Thyroid gland (tissue), 4 donors: ENCODE measurements around the gene POLR2L. TPM values are rescaled to one million over a fixed set of nuclear protein-coding genes. Genes with fewer than 3 reads are reported as not detected.

ENCODE experiments used
- DNase-seq, 2 donors: peaks; one replicate each; pipeline ENCODE4 v3.0.0-alpha.2; 2019
- H3K27ac ChIP-seq, 3 donors: fragments of 200-600 bp; sonication (generic); 1 replicate in 2 of 3; 2 replicates in 1 of 3; pipeline ENCODE4 v1.5.1; 2016 to 2019; ENCODE audit warnings: mild to moderate bottlenecking in 1 of 3, moderate library complexity in 1 of 3
- H3K27me3 ChIP-seq: fragments of 200-600 bp; sonication (generic); one replicate; pipeline ENCODE4 v1.5.1; 2019
- H3K36me3 ChIP-seq, 2 donors: fragments of 200-600 bp; sonication (generic); one replicate each; pipeline ENCODE4 v1.5.1; 2016 to 2019
- H3K4me1 ChIP-seq, 2 donors: fragments of 200-600 bp; sonication (generic); one replicate each; pipeline ENCODE4 v1.5.1; 2017 to 2019
- H3K4me3 ChIP-seq, 3 donors: fragments of 200-600 bp; sonication (generic); replicated peaks in 1 of 3; 1 replicate in 2 of 3; 2 replicates in 1 of 3; pipeline ENCODE4 v1.5.1; 2016; ENCODE audit warnings: mild to moderate bottlenecking in 1 of 3
- H3K9me3 ChIP-seq: fragments of 200-600 bp; sonication (generic); one replicate; pipeline ENCODE4 v1.5.1; 2017
- CTCF ChIP-seq, 6 experiments: fragments of 200-600 bp in 3 of 6; fragments of 450-650 bp in 3 of 6; sonication (generic) in 3 of 6; IDR thresholded peaks; one replicate each; pipeline ENCODE4 v1.5.1; 2016 to 2019; ENCODE audit warnings: antibody characterized with exemption in 6 of 6, mild to moderate bottlenecking in 2 of 6, inconsistent platforms in 1 of 6, moderate library complexity in 1 of 6
- POLR2A ChIP-seq, 2 donors: fragments of 450-650 bp; IDR thresholded peaks; one replicate each; pipeline ENCODE4 v1.6.1; 2017; ENCODE audit warnings: antibody characterized with exemption in 2 of 2, mild to moderate bottlenecking in 2 of 2, moderate library complexity in 1 of 2
- WGBS, 2 donors: methylation state at CpG; one replicate each; pipeline ENCODE4 v1.1.5; 2017; 5-methylcytosine and 5-hydroxymethylcytosine counted together
- intact Hi-C: fragments of 100-400 bp; cut with DNase I; formaldehyde crosslinking; loops from one replicate; pipeline ENCODE4 v1.15.1; 2023
- total RNA-seq, 4 donors: library from RNA; depleted of rRNA; stranded (reverse); fragments of >200 nt; gene quantifications; one replicate each; pipeline ENCODE4 v1.2.3, GENCODE V29; 2016

Gene POLR2L
- total RNA-seq, 4 donors from 2014 or later, result 17.9 to 89.2 (median 52.4) TPM

GRCh38 chr11:870127-870413, 27.7 kb upstream of the POLR2L start:
- H3K9me3 ChIP-seq, result no peaks in the 10 kb centered on the region
- H3K36me3 ChIP-seq, result peaks cover 0 to 9% of the 10 kb centered on the region in 2 donors
- no peak for DNase-seq
- no peaks in the 10 kb centered on the region for H3K4me1 ChIP-seq
- 81 to 92% methylated on average over 4 to 6 of the region's 8 CpGs for WGBS, 2 donors
- H3K4me3 ChIP-seq, result no peak overlapping the region
- H3K27me3 ChIP-seq, result no peaks in the 10 kb centered on the region
- intact Hi-C loops, result no loop called here
- TF ChIP-seq POLR2A (IDR thresholded peaks at IDR 0.05) (no peak), CTCF (IDR thresholded peaks at IDR 0.05) (peak in 1 of 6 experiments; percentile 8)
- no peak overlapping the region for H3K27ac ChIP-seq

GRCh38 chr11:869399-870126, 27.2 kb upstream of the POLR2L start:
- DNase-seq, result no peak
- Histone ChIP-seq H3K36me3 (peaks cover under 1 to 12% of the 10 kb centered on the region in 2 donors), H3K9me3 (no peaks in the 10 kb centered on the region), H3K4me1 (no peaks in the 10 kb centered on the region), H3K27ac (no peak overlapping the region), H3K27me3 (no peaks in the 10 kb centered on the region), H3K4me3 (no peak overlapping the region)
- WGBS, 2 donors, result 83 to 90% methylated on average over 4 to 14 of the region's 25 CpGs
- TF ChIP-seq POLR2A (IDR thresholded peaks at IDR 0.05), result no peak
- TF ChIP-seq CTCF (IDR thresholded peaks at IDR 0.05), result no peak
- intact Hi-C loops, result no loop called here

GRCh38 chr11:868802-869201, 26.5 kb upstream of the POLR2L start:
- Histone ChIP-seq H3K4me1 (no peaks in the 10 kb centered on the region), H3K9me3 (no peaks in the 10 kb centered on the region), H3K27ac (no peak overlapping the region), H3K4me3 (no peak overlapping the region), H3K36me3 (peaks cover 4 to 15% of the 10 kb centered on the region in 2 donors), H3K27me3 (no peaks in the 10 kb centered on the region)
- no peak for DNase-seq
- TF ChIP-seq CTCF (IDR thresholded peaks at IDR 0.05), result no peak
- no peak for TF ChIP-seq POLR2A (IDR thresholded peaks at IDR 0.05)
- 89 to 94% methylated on average over 5 to 12 of the region's 12 CpGs for WGBS, 2 donors
- intact Hi-C loops, result no loop called here

GRCh38 chr11:868394-868793, 26.1 kb upstream of the POLR2L start:
- H3K36me3 ChIP-seq, result peaks cover 4 to 17% of the 10 kb centered on the region in 2 donors
- 84 to 89% methylated on average over 12 to 17 of the region's 17 CpGs for WGBS, 2 donors

GRCh38 chr11:867856-868358, 25.6 kb upstream of the POLR2L start:
- no peak for DNase-seq
- Histone ChIP-seq H3K4me1 (no peaks in the 10 kb centered on the region), H3K27ac (no peak overlapping the region), H3K9me3 (no peaks in the 10 kb centered on the region), H3K36me3 (peaks cover 4 to 17% of the 10 kb centered on the region in 2 donors), H3K4me3 (no peak overlapping the region), H3K27me3 (no peaks in the 10 kb centered on the region)
- intact Hi-C loops, result no loop called here
- TF ChIP-seq POLR2A (IDR thresholded peaks at IDR 0.05) (no peak), CTCF (IDR thresholded peaks at IDR 0.05) (no peak)
- 89 to 91% methylated on average over 8 of the region's 8 CpGs for WGBS, 2 donors

More at GRCh38 chr11:868394-868793, 26.1 kb upstream of the POLR2L start:
- intact Hi-C loops, result no loop called here
- Histone ChIP-seq H3K4me1 (no peaks in the 10 kb centered on the region), H3K4me3 (no peak overlapping the region), H3K27ac (no peak overlapping the region), H3K9me3 (no peaks in the 10 kb centered on the region), H3K27me3 (no peaks in the 10 kb centered on the region)
- no peak for TF ChIP-seq POLR2A (IDR thresholded peaks at IDR 0.05)
- peak in 1 of 2 donors; percentile 24 for DNase-seq
